ENCODE measurements around the gene PUSL1.

PUSL1 gene

DNA sequence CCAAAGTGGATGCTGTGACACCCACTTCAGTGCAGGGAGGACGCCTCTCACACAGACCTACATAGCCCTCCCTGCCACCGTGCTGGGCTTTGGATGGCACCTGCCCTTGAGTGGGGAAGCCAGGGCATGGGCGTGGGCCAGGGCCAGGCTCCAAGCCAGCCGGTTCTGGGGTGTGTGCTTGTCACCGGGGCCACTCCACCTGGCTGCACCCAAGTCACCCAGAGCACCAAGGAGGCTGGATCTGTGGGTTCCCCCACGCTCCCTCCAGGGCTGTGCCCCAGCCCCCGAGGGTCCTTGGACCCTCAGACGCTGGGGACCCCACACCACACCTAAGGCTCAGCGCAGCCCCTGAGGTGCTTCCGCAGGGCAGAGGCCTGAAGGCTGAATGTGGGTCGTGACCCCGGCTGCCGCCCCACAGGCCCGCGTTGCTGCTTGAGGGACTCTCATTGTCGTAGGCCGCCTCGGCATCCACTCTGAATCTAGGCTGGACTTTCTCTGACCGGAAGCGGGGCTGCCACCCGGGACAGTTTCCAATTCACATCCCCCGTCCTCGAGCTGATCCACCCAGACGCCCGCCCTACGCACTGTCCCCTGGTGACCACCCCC, 48.5 kb downstream of the PUSL1 start:
- no peak for DNase-seq

DNA sequence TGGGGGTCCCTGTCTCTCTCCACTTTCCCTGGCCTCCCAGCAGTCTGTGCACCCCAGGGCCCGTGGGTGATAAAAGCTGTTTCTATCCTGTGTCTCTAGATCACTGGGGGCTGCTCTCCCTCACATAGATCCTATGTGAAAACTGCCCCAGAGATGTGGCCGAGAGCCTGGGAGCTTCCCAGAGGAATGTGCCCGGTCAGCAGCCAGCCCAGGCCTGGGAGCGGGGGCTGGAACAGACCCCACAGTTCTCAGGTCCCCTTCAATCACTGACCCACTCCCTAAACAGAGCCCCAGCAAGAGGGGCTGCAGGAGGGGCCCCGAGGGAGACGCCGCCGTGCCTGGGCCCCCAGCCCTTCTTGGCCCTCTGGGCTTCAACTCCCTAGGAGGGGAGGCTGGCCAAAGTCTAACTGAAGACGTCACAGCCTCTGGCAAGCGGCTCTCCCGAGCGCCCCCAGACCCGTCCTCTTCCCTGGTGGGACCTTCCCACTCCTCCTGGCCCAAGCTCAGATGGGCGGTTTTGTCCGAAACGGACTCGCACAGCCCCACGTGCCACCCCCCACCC, 49.6 kb downstream of the PUSL1 start:
- no peak for DNase-seq

DNA sequence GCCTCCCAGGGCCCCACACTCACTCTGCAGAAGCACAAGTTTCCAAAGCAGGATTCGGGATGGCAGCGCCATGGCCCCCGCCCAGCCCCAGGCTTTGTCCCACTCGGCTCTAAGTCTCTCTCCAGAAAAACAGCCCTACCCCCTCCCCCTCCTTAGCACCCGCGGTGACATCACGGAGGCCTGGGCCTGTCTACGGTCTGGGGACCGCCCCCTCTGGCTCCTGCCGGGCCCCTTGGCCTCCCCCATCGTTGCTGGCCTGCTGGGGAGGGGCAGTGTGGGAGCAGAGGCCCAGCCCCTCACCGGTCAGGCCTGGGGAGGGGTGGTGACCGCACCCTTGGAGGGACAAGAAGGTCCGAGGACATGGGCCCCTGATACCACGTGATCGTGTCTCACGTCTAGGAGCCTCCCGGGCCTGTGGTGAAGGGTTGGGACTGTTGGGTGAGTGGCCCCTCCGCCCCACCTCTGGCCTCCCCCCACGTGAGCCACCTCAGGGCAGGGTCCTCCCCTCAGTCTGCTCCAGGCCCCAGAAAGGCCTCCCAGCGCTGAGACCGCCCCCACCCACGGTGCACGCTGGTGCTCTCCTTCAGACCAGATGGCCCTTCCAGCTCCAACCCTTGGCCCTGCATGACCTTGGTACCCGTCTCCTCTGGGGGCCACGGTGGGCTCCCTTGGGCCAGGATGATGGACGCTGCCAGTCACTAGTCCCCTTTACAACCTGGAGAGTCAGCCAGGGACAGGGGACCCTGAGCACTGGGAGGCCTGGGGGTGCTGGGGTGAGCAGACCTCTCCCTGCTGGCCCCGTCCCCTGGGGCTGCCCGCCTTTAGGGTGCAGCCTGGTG, 50.3 kb downstream of the PUSL1 start, which contains the start of gene MXRA8:
Gene MXRA8 (minus strand): TSS at position 123 of the 839 bp plus-strand sequence. CDS start 51 bp downstream, at position 72.
- DNase-seq = no peak

DNA sequence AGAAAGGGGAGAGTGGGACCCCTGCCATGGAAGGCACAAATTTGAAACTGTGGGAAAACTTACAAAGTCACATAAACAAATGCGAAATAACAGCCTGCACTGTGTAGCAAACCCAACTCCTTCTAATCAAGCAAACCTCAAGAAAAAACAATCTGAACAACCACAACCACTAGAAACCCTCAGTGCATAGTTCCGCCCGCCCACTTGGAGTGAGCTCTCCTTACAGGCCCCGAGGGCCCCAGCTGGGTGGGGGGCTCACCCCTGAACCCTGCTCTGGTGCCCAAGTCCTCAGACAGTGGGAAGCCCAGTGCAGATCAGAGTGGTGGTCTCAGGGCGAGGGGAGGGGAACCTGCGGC, 50.9 kb downstream of the PUSL1 start:
- DNase-seq = no peak

DNA sequence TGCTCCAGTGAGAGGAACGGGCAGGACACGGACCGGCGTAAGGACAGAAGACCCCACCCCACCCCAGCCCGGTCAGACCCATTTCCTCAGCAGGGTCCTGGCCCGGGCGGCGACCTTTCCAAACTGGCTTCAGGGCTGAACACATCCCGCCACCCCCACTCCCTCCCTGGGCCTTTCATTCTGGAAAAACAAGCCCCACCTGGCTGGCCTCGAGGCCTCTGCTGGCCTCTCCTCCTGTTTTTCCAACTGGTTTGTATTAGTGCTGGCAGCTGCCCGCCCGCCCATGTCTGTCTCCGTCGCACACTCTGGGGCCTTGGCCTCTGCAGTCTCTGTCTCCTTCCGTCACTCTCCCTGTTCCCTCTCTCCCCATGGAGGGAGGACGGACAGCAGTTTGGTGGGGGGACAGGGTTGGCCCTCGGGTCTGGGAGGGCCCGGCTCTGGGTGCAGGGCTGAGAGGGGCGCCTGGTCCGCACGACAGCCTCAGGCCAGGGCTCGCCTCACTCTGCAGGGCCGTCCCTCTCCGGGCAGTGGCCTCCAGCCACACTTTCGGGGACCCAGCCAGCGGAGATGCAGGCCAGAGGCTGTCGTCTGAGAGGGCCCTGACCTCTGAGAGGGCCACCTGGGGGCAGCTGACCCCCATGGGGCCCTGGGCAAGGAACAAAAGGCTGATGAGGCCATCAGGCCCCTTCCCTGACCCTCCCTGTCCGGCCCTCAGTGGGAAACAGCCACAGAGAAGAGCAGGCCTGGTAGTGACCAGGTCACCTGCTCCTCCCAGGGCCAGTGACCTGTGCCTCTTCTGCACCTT, 51.5 kb downstream of the PUSL1 start:
- no peak for DNase-seq

- no peak for DNase-seq
Observed at GRCh38 chr1:1360506-1361169, 52.2 kb downstream of the PUSL1 start.
